ENCODE data around the gene SNORC.

GRCh38 chr2:232892843-232893242, 22.8 kb downstream of the SNORC start:
- TF ChIP-seq CTCF (IDR thresholded peaks at IDR 0.05), result no peak
- TF ChIP-seq POLR2AphosphoS5 (IDR thresholded peaks at IDR 0.05), result no peak
- TF ChIP-seq POLR2A (IDR thresholded peaks at IDR 0.05), result no peak
- TF ChIP-seq EP300 (IDR thresholded peaks at IDR 0.05), result no peak
